Neural cell (in vitro differentiated cells): ENCODE data around the gene LTA4H. TPM values are rescaled to one million over a fixed set of nuclear protein-coding genes. Genes with fewer than 3 reads are reported as not detected.

Source experiments
- H2AFZ ChIP-seq: fragments of 200-600, 300-800 bp; sonication (generic), shearing (Covaris generic); 2 replicates; pipeline ENCODE4 v1.6.0; 2014; ENCODE audit warnings: low read depth, mild to moderate bottlenecking, antibody characterized with exemption, low read length, moderate library complexity
- H3F3A ChIP-seq: fragments of 200-600 bp; shearing (Covaris generic); 2 replicates; pipeline ENCODE4 v1.6.1; 2016; ENCODE audit warnings: mild to moderate bottlenecking, moderate library complexity, mixed read lengths, antibody characterized with exemption, low read length; ENCODE audit not compliant: insufficient read depth, poor library complexity, severe bottlenecking
- H3K27ac ChIP-seq: fragments of 200-600, 300-800 bp; sonication (generic), shearing (Covaris generic); 2 replicates; pipeline ENCODE4 v1.5.1; 2014; ENCODE audit warnings: mild to moderate bottlenecking, low read length, moderate library complexity
- H3K27me3 ChIP-seq: fragments of 300-800, 200-600 bp; sonication (generic), shearing (Covaris generic); 2 replicates; pipeline ENCODE4 v1.6.0; 2014; ENCODE audit warnings: mild to moderate bottlenecking, low read depth, low read length, moderate library complexity; ENCODE audit not compliant: insufficient read depth
- H3K36me3 ChIP-seq: fragments of 300-800, 200-600 bp; sonication (generic), shearing (Covaris generic); 2 replicates; pipeline ENCODE4 v1.5.1; 2014; ENCODE audit warnings: mild to moderate bottlenecking, antibody characterized with exemption, low read length, moderate library complexity; ENCODE audit not compliant: insufficient read depth
- H3K4me2 ChIP-seq: fragments of 300-800, 200-600 bp; sonication (generic), shearing (Covaris generic); 2 replicates; pipeline ENCODE4 v1.6.0; 2014; ENCODE audit warnings: mild to moderate bottlenecking, low read length
- H3K4me3 ChIP-seq: fragments of 300-800, 200-600 bp; sonication (generic), shearing (Covaris generic); 2 replicates; pipeline ENCODE4 v1.5.1; 2014; ENCODE audit warnings: mild to moderate bottlenecking, low read length, moderate library complexity
- H3K79me2 ChIP-seq: fragments of 200-600 bp; shearing (Covaris generic); replicated peaks from 2 replicates; pipeline ENCODE4 v1.6.0; 2014; ENCODE audit warnings: mild to moderate bottlenecking, low read length, moderate library complexity; ENCODE audit not compliant: insufficient read depth
- H3K9ac ChIP-seq: fragments of 300-800, 200-600 bp; sonication (generic), shearing (Covaris generic); 2 replicates; pipeline ENCODE4 v1.6.1; 2016; ENCODE audit warnings: mild to moderate bottlenecking, low read length, mixed read lengths
- H3K9me2 ChIP-seq: fragments of 200-600 bp; shearing (Covaris generic); 2 replicates; pipeline ENCODE4 v1.6.1; 2016; ENCODE audit warnings: mild to moderate bottlenecking, low read length, mixed read lengths; ENCODE audit not compliant: insufficient read depth
- H3K9me3 ChIP-seq: fragments of 200-600, 300-800 bp; sonication (generic), shearing (Covaris generic); 2 replicates; pipeline ENCODE4 v1.6.1; 2016; ENCODE audit warnings: mild to moderate bottlenecking, mixed run types, low read length, moderate library complexity, mixed read lengths
- H4K20me1 ChIP-seq: fragments of 200-600 bp; shearing (Covaris generic); 2 replicates; pipeline ENCODE4 v1.6.1; 2016; ENCODE audit warnings: mild to moderate bottlenecking, mixed run types; ENCODE audit not compliant: insufficient read depth
- EP300 ChIP-seq: fragments of 450-650 bp; conservative IDR thresholded peaks from 2 replicates; pipeline ENCODE4 v1.6.1; 2014; ENCODE audit warnings: antibody characterized with exemption, mild to moderate bottlenecking, moderate library complexity; ENCODE audit not compliant: poor library complexity, severe bottlenecking
- EZH2 ChIP-seq: fragments of 200-600, 300-800 bp; shearing (Covaris generic), sonication (generic); IDR thresholded peaks from 2 replicates; pipeline ENCODE4 v1.6.1; 2014; ENCODE audit warnings: antibody characterized with exemption, low read length, borderline replicate concordance, mild to moderate bottlenecking; ENCODE audit not compliant: insufficient read depth, poor library complexity, severe bottlenecking
- MXI1 ChIP-seq: fragments of 450-650 bp; conservative IDR thresholded peaks from 2 replicates; pipeline ENCODE4 v1.6.1; 2014; ENCODE audit warnings: antibody characterized with exemption, mild to moderate bottlenecking; ENCODE audit not compliant: poor library complexity, severe bottlenecking
- POLR2AphosphoS5 ChIP-seq: IDR thresholded peaks from 2 replicates; pipeline ENCODE4 v1.6.1; 2012
- RAD21 ChIP-seq: fragments of 450-650 bp; conservative IDR thresholded peaks from 2 replicates; pipeline ENCODE4 v1.6.1; 2014; ENCODE audit warnings: antibody characterized with exemption, mild to moderate bottlenecking, moderate library complexity
- SMC3 ChIP-seq: fragments of 450-650 bp; conservative IDR thresholded peaks from 2 replicates; pipeline ENCODE4 v1.6.1; 2014; ENCODE audit warnings: antibody characterized with exemption, mild to moderate bottlenecking, moderate library complexity; ENCODE audit not compliant: poor library complexity
- TAF1 ChIP-seq: IDR thresholded peaks from 2 replicates; pipeline ENCODE4 v1.6.1; 2012; ENCODE audit warnings: low read depth
- polyA plus RNA-seq: library from polyadenylated mRNA; depleted of rRNA; stranded (reverse); fragments of >200 nt; gene quantifications from 2 replicates; pipeline ENCODE4 v1.2.3, GENCODE V29; 2014
- TF ChIP-seq, protein P1 (sequence below): IDR thresholded peaks from 2 replicates; pipeline ENCODE4 v1.6.1; 2012; ENCODE audit warnings: borderline replicate concordance
- TF ChIP-seq, protein P2 (sequence below): fragments of 450-650 bp; IDR thresholded peaks from 2 replicates; pipeline ENCODE4 v1.5.1; 2014; ENCODE audit warnings: antibody characterized with exemption, mild to moderate bottlenecking, moderate library complexity; ENCODE audit not compliant: poor library complexity, severe bottlenecking

LTA4H gene
- polyA plus RNA-seq, 1 donor from 2014 or later: 55.3 TPM

DNA sequence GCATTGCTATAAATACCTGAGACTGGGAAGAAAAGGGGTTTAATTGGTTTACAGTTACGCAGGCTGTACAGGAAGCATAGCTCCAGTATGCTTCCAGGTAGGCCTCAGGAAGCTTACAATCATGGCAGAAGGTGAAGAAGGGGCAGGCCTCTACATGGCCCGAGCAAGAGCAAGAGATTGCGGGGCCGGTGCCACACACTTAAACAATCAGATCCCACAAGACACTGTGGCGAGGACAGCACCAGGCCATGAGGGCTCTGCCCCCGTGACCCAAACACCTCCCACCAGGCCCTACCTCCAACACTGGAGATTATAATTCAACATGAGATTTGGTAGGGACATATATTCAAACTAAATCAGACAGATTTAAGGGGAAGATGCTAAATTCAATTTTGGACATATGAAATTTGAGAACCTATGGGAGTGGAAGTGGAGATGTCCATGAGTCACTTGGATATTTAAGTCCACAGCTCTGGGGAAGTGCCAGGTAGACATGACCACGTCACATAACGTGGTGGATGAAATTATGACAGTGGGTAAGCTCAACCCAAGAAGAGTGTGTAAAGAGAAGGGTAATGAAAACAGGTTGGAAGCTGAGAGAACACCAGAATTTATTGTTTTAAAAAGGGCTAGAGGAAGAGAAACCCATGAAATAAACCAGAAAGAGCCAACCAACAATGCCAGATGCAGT lies 1.5 kb upstream of the LTA4H start:
- peaks cover 6% of the 10 kb centered on the region for H3K79me2 ChIP-seq
- no peak overlapping the region for H3K4me2 ChIP-seq
- no peak for TF ChIP-seq SMC3
- TF ChIP-seq, protein P1, sequence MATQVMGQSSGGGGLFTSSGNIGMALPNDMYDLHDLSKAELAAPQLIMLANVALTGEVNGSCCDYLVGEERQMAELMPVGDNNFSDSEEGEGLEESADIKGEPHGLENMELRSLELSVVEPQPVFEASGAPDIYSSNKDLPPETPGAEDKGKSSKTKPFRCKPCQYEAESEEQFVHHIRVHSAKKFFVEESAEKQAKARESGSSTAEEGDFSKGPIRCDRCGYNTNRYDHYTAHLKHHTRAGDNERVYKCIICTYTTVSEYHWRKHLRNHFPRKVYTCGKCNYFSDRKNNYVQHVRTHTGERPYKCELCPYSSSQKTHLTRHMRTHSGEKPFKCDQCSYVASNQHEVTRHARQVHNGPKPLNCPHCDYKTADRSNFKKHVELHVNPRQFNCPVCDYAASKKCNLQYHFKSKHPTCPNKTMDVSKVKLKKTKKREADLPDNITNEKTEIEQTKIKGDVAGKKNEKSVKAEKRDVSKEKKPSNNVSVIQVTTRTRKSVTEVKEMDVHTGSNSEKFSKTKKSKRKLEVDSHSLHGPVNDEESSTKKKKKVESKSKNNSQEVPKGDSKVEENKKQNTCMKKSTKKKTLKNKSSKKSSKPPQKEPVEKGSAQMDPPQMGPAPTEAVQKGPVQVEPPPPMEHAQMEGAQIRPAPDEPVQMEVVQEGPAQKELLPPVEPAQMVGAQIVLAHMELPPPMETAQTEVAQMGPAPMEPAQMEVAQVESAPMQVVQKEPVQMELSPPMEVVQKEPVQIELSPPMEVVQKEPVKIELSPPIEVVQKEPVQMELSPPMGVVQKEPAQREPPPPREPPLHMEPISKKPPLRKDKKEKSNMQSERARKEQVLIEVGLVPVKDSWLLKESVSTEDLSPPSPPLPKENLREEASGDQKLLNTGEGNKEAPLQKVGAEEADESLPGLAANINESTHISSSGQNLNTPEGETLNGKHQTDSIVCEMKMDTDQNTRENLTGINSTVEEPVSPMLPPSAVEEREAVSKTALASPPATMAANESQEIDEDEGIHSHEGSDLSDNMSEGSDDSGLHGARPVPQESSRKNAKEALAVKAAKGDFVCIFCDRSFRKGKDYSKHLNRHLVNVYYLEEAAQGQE: no peak
- H3K36me3 ChIP-seq: no peaks in the 10 kb centered on the region
- H3K9me3 ChIP-seq: no peaks in the 10 kb centered on the region
- no peaks in the 10 kb centered on the region for H3K9me2 ChIP-seq
- H3K4me3 ChIP-seq: no peak overlapping the region
- no peaks in the 10 kb centered on the region for H3K27me3 ChIP-seq
- no peak overlapping the region for H3K27ac ChIP-seq
- H3K9ac ChIP-seq: no peak overlapping the region
- no peaks in the 10 kb centered on the region for H4K20me1 ChIP-seq
- no peak overlapping the region for H2AFZ ChIP-seq
- H3F3A ChIP-seq: no peaks in the 10 kb centered on the region

DNA sequence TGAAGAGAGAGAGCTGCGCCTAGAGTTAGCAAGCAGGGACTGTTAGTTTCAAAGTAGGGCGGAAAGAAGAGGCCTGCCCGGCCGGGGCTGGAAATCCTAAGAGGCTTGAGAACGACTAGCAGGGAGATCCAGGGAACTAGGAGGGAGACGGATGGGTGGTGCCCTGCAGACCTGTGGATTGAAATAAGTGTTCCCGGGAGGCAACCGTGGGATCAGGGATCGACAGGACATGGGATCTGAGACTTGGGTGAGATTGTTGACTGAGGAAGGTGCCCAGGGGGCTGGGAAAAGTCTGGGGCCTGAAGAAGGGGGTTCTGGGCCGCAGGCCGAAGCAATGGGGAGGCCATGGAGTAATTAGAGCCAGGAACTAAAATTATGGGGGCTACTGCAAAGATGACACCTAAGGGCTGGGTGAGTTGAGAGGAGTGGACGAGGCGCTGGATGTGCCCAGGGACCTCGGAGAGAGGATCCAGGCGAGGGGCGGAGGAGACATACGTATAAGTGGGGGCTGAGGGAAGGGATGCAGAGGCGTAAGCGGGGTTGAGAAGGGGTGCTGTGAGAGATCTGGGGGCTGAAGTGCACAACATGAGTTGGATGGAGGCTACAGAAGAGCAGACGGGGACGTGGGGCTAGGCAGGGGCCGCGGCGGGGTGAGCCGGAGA lies 635 bp downstream of the LTA4H start:
- Histone ChIP-seq H3K9me3 (no peaks in the 10 kb centered on the region), H4K20me1 (no peaks in the 10 kb centered on the region), H3K27me3 (no peaks in the 10 kb centered on the region)

More for the DNA sequence above, 635 bp downstream of the LTA4H start:
- Histone ChIP-seq H3K9me2 (no peaks in the 10 kb centered on the region), H2AFZ (peak overlapping the region; percentile 97), H3K27ac (peak overlapping the region; percentile 76), H3K9ac (peak overlapping the region; percentile 79), H3K36me3 (no peaks in the 10 kb centered on the region), H3F3A (no peaks in the 10 kb centered on the region), H3K79me2 (peaks cover 6% of the 10 kb centered on the region), H3K4me3 (peak overlapping the region; percentile 86), H3K4me2 (peak overlapping the region; percentile 69)
- TF ChIP-seq RAD21 (no peak), SMC3 (no peak), EP300 (no peak), EZH2 (no peak), TAF1 (no peak), MXI1 (no peak), POLR2AphosphoS5 (no peak)
- TF ChIP-seq, protein P2, sequence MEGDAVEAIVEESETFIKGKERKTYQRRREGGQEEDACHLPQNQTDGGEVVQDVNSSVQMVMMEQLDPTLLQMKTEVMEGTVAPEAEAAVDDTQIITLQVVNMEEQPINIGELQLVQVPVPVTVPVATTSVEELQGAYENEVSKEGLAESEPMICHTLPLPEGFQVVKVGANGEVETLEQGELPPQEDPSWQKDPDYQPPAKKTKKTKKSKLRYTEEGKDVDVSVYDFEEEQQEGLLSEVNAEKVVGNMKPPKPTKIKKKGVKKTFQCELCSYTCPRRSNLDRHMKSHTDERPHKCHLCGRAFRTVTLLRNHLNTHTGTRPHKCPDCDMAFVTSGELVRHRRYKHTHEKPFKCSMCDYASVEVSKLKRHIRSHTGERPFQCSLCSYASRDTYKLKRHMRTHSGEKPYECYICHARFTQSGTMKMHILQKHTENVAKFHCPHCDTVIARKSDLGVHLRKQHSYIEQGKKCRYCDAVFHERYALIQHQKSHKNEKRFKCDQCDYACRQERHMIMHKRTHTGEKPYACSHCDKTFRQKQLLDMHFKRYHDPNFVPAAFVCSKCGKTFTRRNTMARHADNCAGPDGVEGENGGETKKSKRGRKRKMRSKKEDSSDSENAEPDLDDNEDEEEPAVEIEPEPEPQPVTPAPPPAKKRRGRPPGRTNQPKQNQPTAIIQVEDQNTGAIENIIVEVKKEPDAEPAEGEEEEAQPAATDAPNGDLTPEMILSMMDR: no peak
- TF ChIP-seq, protein P1: no peak
